ENCODE data around the gene CDK4. TPM values are rescaled to one million over a fixed set of nuclear protein-coding genes. Genes with fewer than 3 reads are reported as not detected.

Gene CDK4
- total RNA-seq, result 41.1 TPM
- long read RNA-seq, transcript CDK4-201 (8 exons, 2,076 nt), result major isoform, 79 of 81 reads
- long read RNA-seq, partial matches to known transcripts, result 0 of 81 reads
- long read RNA-seq, other reads (novel, unspliced or antisense), result 1 of 81 reads

DNA sequence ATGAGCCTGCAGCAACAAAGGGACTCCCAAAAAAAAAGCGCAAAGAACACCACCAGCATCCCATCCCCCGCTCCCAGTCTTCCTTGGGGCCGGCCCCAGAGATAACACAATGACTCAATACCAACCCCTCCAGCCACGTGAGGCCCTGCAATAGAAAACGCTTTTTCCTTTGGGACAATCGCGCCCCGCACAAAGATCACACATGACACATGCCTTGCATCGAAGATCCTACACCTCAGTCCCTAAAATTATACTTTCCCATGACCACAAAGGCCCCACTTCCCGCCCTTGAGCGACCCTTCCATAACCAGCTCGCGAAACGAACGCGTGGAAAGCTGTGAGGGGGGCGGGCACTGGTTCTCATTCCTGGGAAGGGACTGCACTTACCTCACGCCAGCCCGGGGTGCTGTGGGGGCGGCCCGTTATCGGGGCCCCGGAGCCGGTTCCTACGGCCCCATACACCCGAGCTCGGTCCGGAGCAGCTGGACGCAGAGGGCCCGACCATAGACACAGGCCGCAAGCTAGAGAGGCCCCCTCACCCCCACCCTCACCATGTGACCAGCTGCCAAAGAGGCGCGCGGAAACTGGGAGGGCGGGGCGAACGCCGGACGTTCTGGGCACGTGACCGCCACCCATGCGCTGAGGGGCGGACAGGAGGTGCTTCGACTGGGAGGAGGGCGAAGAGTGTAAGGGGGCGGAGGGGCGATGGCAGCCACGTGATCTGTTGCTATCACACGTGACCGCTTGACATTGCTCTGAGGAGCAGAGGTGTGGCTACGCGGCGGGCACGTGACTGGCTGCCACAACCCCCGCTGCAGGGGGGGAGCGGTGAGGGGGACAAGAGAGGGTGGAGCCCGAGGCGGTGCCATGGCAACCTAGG is at the start of gene CDK4:
Gene CDK4, minus strand, starts transcription at position 523 of the 880 bp plus-strand sequence. CDS start 593 bp downstream, outside the sequence.
- DNase-seq (peak; percentile 100), ATAC-seq (ENCODE audit: poor library complexity) (peak; percentile 90)
- intact Hi-C loops (cut with DNase I), result no loop called here

DNA sequence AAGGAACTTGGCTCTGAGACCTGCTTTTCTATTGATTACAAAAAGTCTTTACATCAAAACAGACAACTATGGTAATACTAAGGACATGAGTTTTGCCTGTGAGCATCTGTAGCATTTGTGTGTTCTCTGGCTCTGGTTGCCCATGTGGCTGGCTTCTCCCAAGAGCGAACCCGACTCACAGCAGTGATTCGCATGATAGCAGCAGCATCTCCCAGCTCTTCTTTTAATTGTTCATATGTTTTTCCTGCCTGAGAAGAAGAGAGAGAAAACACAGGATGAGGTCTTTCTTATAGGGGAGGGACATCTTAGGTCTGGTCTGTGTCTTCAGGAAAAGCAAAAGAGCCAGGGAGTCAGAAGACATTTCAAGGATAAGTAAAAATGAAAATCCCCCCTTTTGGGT is 48.9 kb upstream of the CDK4 start:
- DNase-seq (no peak), ATAC-seq (ENCODE audit: poor library complexity) (no peak)
- intact Hi-C loops (cut with DNase I), result loop anchor here (10.0 kb wide), 1 partner anchor 104 kb away; no protein-coding TSS in a partner anchor

- DNase-seq, result no peak
- intact Hi-C loops (cut with DNase I), result no loop called here
- no peak for ATAC-seq (ENCODE audit: poor library complexity)
Measured at GRCh38 chr12:57797933-57798332, 45.8 kb upstream of the CDK4 start.

DNA sequence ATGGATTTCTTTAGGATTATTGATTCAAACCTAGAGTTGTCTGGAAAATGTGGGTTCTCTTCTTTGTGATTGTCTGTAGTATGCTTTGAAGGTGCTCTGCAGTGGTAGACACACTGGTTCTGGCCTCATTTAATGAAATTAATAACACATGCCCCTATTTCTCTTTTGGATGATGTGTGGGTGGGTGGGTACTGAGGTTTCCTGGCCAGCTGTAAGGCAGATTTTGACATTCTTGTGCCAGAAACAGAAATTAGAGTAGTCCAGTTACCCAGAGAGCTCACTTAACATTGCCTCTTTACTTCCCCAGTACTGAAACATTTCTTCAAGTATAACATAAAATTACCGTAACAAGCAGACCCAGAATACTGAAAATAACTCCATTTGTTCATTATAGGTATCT is 44.9 kb upstream of the CDK4 start:
- DNase-seq, result no peak
- intact Hi-C loops (cut with DNase I), result no loop called here

GRCh38 chr12:57795354-57795753 is 43.2 kb upstream of the CDK4 start:
- DNase-seq, result no peak
- intact Hi-C loops (cut with DNase I), result no loop called here
- ATAC-seq (ENCODE audit: poor library complexity), result no peak

More for the DNA sequence above, 44.9 kb upstream of the CDK4 start:
- ATAC-seq (ENCODE audit: poor library complexity), result no peak

DNA sequence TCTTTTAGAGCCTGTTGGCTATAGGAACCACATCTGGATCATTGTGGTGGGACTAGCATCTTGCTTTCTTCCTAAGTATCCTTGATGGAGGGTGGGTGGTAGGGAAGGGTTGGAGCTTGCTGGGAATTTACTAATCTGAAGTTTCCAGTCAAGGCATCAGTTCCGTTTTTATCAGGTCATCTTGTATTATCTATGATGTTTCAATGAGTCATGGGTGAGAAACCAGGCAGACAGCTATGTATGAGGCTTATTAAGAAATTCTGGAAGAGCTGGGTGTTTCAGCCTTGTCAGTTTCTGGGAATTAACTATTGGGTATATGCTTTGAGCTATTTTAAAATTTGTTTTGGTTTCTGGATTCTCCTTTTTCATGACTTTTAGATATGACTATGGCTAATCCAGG is 41.8 kb upstream of the CDK4 start:
- no peak for DNase-seq
- intact Hi-C loops (cut with DNase I), result no loop called here
- no peak for ATAC-seq (ENCODE audit: poor library complexity)

GRCh38 chr12:57783861-57784260 is 31.8 kb upstream of the CDK4 start:
- ATAC-seq (ENCODE audit: poor library complexity), result no peak
- intact Hi-C loops (cut with DNase I), result no loop called here
- no peak for DNase-seq

GRCh38 chr12:57783466-57783801 is 31.3 kb upstream of the CDK4 start:
- DNase-seq (no peak), ATAC-seq (ENCODE audit: poor library complexity) (no peak)
- intact Hi-C loops (cut with DNase I), result no loop called here

DNA sequence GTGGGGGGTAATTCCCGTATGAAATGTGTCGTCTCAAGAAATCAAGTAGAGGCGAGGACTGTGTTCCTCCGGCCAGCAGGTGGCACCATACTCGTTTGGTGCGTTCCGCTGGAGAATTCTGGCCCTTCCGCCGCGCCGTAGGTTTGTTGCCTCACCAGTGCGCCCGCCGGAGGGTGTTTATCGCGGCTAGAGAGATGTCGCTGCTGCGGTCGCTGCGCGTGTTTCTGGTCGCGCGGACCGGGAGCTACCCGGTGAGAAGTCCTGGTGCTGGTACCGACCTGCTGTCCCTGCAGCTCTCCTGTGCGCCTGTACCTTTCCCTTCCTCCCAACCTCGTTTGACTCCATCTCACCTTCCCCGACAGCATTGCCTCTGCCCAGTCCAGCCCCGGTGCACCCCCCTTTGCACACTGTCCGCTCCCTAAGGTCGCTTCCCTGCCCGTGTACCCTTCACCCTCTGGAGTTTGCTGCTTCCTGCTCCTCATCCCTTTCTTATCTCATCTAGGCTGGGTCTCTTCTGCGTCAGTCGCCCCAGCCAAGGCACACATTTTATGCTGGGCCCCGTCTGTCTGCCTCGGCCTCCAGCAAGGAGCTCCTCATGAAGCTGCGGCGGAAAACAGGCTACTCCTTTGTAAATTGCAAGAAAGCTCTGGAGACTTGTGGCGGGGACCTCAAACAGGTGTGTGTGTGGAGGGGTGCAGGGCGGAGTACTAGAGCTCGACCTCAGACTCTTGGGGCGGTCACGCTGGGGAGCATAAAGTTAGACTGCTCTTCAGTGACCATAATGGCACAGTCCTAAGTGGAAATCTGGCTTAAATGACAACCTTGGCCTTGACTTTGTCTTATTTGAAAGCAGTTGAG is 30.7 kb upstream of the CDK4 start, which contains the start of gene TSFM:
Gene TSFM, plus strand, starts transcription at position 180 of the 858 bp plus-strand sequence. Its CDS starts 15 bp downstream, at position 195.
- intact Hi-C loops (cut with DNase I), result no loop called here
- DNase-seq, result peak; percentile 99

GRCh38 chr12:57782243-57782607 is 30.1 kb upstream of the CDK4 start:
- DNase-seq, result no peak
- ATAC-seq (ENCODE audit: poor library complexity), result no peak
- intact Hi-C loops (cut with DNase I), result no loop called here

More for the DNA sequence above, 30.7 kb upstream of the CDK4 start, which contains the start of gene TSFM:
- peak; percentile 95 for ATAC-seq (ENCODE audit: poor library complexity)

- intact Hi-C loops (cut with DNase I), result no loop called here
- DNase-seq, result no peak
- ATAC-seq (ENCODE audit: poor library complexity), result no peak
Measured at GRCh38 chr12:57781801-57782200, 29.7 kb upstream of the CDK4 start.

DNA sequence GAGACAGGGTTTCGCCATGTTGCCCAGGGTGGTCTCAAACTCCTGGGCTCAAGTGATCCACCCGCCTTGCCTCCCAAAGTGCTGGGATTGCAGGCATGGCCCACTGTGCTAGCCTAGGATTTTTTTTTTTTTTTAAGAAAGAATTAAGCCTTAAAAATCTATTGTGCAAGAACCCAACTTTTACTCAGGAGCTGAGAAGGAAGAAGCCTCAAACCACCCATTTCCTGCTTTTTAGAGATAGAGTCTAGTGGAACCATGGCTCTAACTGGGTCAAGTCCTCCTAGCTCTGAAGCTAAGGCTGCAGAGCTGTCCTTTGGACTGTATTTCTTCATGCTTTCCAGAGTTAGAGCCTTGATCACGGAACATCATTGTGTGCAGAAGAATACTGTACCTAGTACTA is 29.1 kb upstream of the CDK4 start:
- ATAC-seq (ENCODE audit: poor library complexity) (no peak), DNase-seq (no peak)
- intact Hi-C loops (cut with DNase I), result no loop called here

GRCh38 chr12:57780284-57780897 is 28.3 kb upstream of the CDK4 start:
- intact Hi-C loops (cut with DNase I), result no loop called here
- ATAC-seq (ENCODE audit: poor library complexity), result no peak
- no peak for DNase-seq

DNA sequence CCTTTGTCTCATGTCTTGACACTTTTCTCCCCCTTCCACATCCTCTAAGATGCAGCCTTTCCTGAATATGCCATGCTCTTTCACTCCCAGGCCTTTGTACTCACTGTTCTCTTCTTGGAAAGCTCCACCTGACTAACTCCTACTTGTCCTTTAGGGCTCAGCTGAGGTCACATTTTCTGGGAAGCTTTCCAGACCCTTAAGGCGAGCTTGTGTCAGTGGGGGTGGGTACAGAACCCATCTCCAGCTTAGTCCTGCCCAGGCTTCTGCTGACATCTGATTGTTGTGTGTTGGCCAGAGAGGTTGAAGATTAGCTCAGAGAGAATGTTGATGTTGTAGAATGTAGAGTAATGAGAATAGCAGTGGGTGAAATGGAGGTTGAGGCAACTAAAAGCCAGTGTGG is 27.6 kb upstream of the CDK4 start:
- DNase-seq (no peak), ATAC-seq (ENCODE audit: poor library complexity) (no peak)
- intact Hi-C loops (cut with DNase I), result no loop called here

DNA sequence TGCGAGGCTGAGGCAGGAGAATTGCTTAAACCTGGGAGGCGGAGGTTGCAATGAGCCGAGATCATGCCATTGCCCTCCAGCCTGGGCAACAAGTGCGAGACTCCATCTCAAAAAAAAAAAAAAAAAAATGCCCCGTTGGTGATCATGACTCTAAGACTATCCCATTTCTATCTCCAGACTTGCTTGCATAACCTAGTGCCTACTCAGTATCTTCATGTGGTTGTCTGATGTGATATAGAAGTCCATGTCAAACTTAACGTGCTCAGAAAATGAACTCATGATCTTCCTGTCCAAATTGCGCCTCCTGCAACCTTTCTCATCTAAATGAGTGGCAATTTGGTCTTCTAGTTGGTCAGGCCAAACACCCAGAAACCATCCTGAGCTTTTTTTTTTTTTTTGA is 25.8 kb upstream of the CDK4 start:
- intact Hi-C loops (cut with DNase I), result no loop called here
- no peak for ATAC-seq (ENCODE audit: poor library complexity)

DNA sequence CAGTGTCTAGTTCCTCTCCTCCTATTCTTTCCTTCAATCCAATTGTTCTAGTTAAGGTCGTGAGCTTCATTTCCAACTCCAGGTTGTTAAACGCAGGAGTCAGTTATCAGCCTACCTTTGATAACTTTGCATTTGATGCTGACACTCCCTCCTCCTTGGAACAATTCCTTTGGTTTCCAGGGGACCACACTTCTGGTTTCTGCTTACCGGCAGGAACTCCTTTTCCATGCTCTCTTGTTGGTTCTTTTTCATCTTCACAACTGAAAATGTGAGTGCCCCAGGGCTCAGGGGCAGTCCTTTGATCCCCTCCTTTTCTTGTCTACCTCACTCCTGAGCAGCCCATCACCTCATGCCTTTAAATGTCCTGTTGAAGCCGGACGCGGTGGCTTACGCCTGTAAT is 25.3 kb upstream of the CDK4 start:
- intact Hi-C loops (cut with DNase I), result no loop called here
- no peak for DNase-seq
- ATAC-seq (ENCODE audit: poor library complexity), result no peak

More for the DNA sequence above, 25.8 kb upstream of the CDK4 start:
- no peak for DNase-seq

GRCh38 chr12:57776247-57776587 is 24.1 kb upstream of the CDK4 start:
- intact Hi-C loops (cut with DNase I), result no loop called here
- DNase-seq (no peak), ATAC-seq (ENCODE audit: poor library complexity) (no peak)

DNA sequence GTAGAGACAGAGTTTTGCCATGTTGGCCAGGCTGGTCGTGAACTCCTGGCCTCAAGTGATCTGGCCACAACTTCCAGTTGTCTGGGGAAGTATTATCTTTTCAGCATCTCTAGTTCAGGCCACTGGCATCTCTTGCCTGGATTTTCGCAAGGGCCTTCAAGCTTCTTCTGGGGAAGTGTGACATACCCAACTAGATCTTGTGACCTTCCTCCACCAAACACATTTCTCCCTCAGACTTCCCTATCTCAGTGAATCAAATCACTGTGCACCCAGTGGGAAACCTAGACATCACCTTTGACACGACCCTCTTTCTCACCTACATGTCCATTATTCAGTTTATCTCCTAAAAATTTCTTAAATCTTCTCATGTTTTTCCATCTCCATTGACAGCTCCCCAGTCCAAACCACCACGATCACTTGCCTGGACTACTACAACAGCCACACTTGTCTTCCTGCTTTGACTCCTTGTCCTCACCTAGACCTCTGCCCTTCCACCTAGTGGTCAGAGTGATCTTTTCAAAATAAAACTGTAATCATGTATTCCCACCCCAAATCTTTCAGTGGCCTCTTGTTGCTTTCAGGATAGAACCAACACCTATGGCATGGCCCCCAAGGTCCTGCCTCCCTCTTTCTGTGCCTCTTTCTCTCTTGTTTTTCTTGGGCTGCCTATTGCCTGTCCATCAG is 23.6 kb upstream of the CDK4 start:
- ATAC-seq (ENCODE audit: poor library complexity) (no peak), DNase-seq (no peak)
- intact Hi-C loops (cut with DNase I), result no loop called here

GRCh38 chr12:57775044-57775443 is 22.9 kb upstream of the CDK4 start:
- no peak for ATAC-seq (ENCODE audit: poor library complexity)
- intact Hi-C loops (cut with DNase I), result no loop called here
- DNase-seq, result no peak

Measured in Right ventricle myocardium superior (tissue), 1 donor.